HCT116 (cell line): ENCODE results near the gene CACNA1C. TPM values are rescaled to one million over a fixed set of nuclear protein-coding genes. Genes with fewer than 3 reads are reported as not detected.

Experiments
- ATAC-seq: fragments of 200-7000 bp; cut with Tn5 transposase; 2 replicates; pipeline ENCODE4 v1.9.1; 2020; ENCODE audit warnings: mild to moderate bottlenecking, moderate library complexity
- BruUV-seq: library from RNA; stranded (reverse); fragments of 400-500 nt; replicated peaks from 2 replicates; lab custom pipeline; 2021; lab: Mats Ljungman, UMichigan
- CTCF ChIA-PET: fragments of 300-600 bp; sonication (Branson Sonifier 250); formaldehyde crosslinking; loops from one replicate; lab custom pipeline; 2021; ENCODE audit warnings: antibody characterized with exemption; lab: Charles Lee
- POLR2A ChIA-PET: fragments of 300-600, 350-600 bp; sonication (Branson Sonifier 250); formaldehyde crosslinking; loops from one replicate; lab custom pipeline; 2021; ENCODE audit warnings: antibody characterized with exemption; lab: Charles Lee
- RAD21 ChIA-PET, 2 experiments: fragments of 300-600 bp; sonication (Branson Sonifier 250); formaldehyde crosslinking; loops; one replicate each; lab custom pipeline; 2023; ENCODE audit warnings: low total read pairs in 2 of 2; ENCODE audit not compliant: uncharacterized antibody in 2 of 2, unreplicated experiment in 2 of 2, low non-redundant PET in 1 of 2; lab: Charles Lee
- DNase-seq: peaks from one replicate; pipeline ENCODE4 v3.0.0-alpha.2; 2010; ENCODE audit warnings: low read depth, low spot score
- H2AFZ ChIP-seq: fragments of 200-600 bp; shearing (Covaris generic), sonication (generic); 2 replicates; pipeline ENCODE4 v1.6.1; 2017; ENCODE audit warnings: low read depth, mixed run types, mixed read lengths, antibody characterized with exemption, low read length; ENCODE audit not compliant: poor library complexity, severe bottlenecking
- H3K27ac ChIP-seq: 2 replicates; pipeline ENCODE4 v1.5.1; 2012; ENCODE audit warnings: low read depth, low read length
- H3K27me3 ChIP-seq: fragments of 200-600 bp; sonication (generic); 2 replicates; pipeline ENCODE4 v1.6.1; 2016; ENCODE audit warnings: mixed run types, low read length, mixed read lengths; ENCODE audit not compliant: insufficient read depth
- H3K36me3 ChIP-seq, 2 experiments: fragments of 200-500 bp in 1 of 2; fragments of 200-600 bp in 1 of 2; sonication (Bioruptor generic) in 1 of 2; sonication (generic) in 1 of 2; 2 replicates each; pipeline versions ENCODE4 v1.5.1 to v1.6.1; 2014 to 2016; ENCODE audit warnings: low read length in 2 of 2, inconsistent platforms in 1 of 2, mixed read lengths in 1 of 2, mixed run types in 1 of 2; ENCODE audit not compliant: insufficient read depth in 2 of 2, control insufficient read depth in 1 of 2
- H3K4me1 ChIP-seq, 2 experiments: fragments of 200-600 bp in 1 of 2; sonication (generic) in 1 of 2; 2 replicates each; pipeline versions ENCODE4 v1.5.1 to v1.6.1; 2012 to 2017; ENCODE audit warnings: low read length in 2 of 2, inconsistent platforms in 1 of 2, mild to moderate bottlenecking in 1 of 2, mixed read lengths in 1 of 2, mixed run types in 1 of 2, moderate library complexity in 1 of 2; ENCODE audit not compliant: insufficient read depth in 2 of 2, control insufficient read depth in 1 of 2
- H3K4me2 ChIP-seq: fragments of 200-600 bp; sonication (generic); 2 replicates; pipeline ENCODE4 v1.6.1; 2017; ENCODE audit warnings: mixed run types, low read length, mixed read lengths
- H3K4me3 ChIP-seq, 2 experiments: fragments of 200-600 bp in 1 of 2; sonication (generic) in 1 of 2; replicated peaks in 1 of 2; 2 replicates each; pipeline ENCODE4 v1.5.1; 2011 to 2016; ENCODE audit warnings: low read length in 2 of 2, control low read depth in 1 of 2, low read depth in 1 of 2, mild to moderate bottlenecking in 1 of 2, mixed read lengths in 1 of 2, mixed run types in 1 of 2
- H3K79me2 ChIP-seq: fragments of 200-600 bp; sonication (generic); 2 replicates; pipeline ENCODE4 v1.6.1; 2017; ENCODE audit warnings: mild to moderate bottlenecking, mixed run types, low read length, moderate library complexity, mixed read lengths; ENCODE audit not compliant: insufficient read depth
- H3K9ac ChIP-seq: fragments of 200-600 bp; sonication (generic); 2 replicates; pipeline ENCODE4 v1.6.1; 2016; ENCODE audit warnings: low read length, mixed read lengths
- H3K9me2 ChIP-seq: fragments of 200-600 bp; sonication (generic), shearing (Covaris generic); 2 replicates; pipeline ENCODE4 v1.6.1; 2017; ENCODE audit warnings: mixed run types, mild to moderate bottlenecking, moderate library complexity; ENCODE audit not compliant: insufficient read depth
- H3K9me3 ChIP-seq, 2 experiments: fragments of 200-500 bp in 1 of 2; fragments of 200-600 bp in 1 of 2; sonication (Bioruptor generic) in 1 of 2; sonication (generic) in 1 of 2; 2 replicates each; pipeline ENCODE4 v1.6.1; 2014 to 2017; ENCODE audit warnings: low read length in 2 of 2, mixed read lengths in 2 of 2, inconsistent platforms in 1 of 2, low read depth in 1 of 2, mild to moderate bottlenecking in 1 of 2, mixed run types in 1 of 2, moderate library complexity in 1 of 2; ENCODE audit not compliant: control insufficient read depth in 1 of 2, insufficient read depth in 1 of 2
- H4K20me1 ChIP-seq: fragments of 200-600 bp; sonication (generic), shearing (Covaris generic); 2 replicates; pipeline ENCODE4 v1.6.1; 2017; ENCODE audit warnings: mixed run types, mild to moderate bottlenecking, moderate library complexity; ENCODE audit not compliant: insufficient read depth
- ATF3 ChIP-seq: IDR thresholded peaks from 2 replicates; pipeline ENCODE4 v1.6.1; 2012
- CBX3 ChIP-seq: IDR thresholded peaks from 2 replicates; pipeline ENCODE4 v1.6.1; 2012; ENCODE audit warnings: low read depth
- CEBPB ChIP-seq: IDR thresholded peaks from 2 replicates; pipeline ENCODE4 v1.6.1; 2012; ENCODE audit warnings: low read depth
- ELF1 ChIP-seq: IDR thresholded peaks from 2 replicates; pipeline ENCODE4 v1.6.1; 2012; ENCODE audit warnings: low read depth, borderline replicate concordance
- EZH2 ChIP-seq: fragments of 200-600 bp; sonication (generic); IDR thresholded peaks from 2 replicates; pipeline ENCODE4 v1.6.1; 2017; ENCODE audit warnings: antibody characterized with exemption, mixed run types
- FOSL1 ChIP-seq: IDR thresholded peaks from 2 replicates; pipeline ENCODE4 v1.6.1; 2012; ENCODE audit warnings: low read depth
- MAX ChIP-seq: IDR thresholded peaks from 2 replicates; pipeline ENCODE4 v1.6.1; 2012
- POLR2A ChIP-seq: IDR thresholded peaks from 2 replicates; pipeline ENCODE4 v1.7.0; 2011; ENCODE audit warnings: borderline replicate concordance; ENCODE audit not compliant: insufficient read depth, insufficient read length; ENCODE audit errors: extremely low read depth
- POLR2AphosphoS5 ChIP-seq: IDR thresholded peaks from 2 replicates; pipeline ENCODE4 v1.6.1; 2011; ENCODE audit warnings: mild to moderate bottlenecking, low read depth, low read length, moderate library complexity
- RAD21 ChIP-seq: IDR thresholded peaks from 2 replicates; pipeline ENCODE4 v1.6.1; 2012; ENCODE audit warnings: low read depth, mild to moderate bottlenecking
- TCF7L2 ChIP-seq: IDR thresholded peaks from 2 replicates; pipeline ENCODE4 v1.7.0; 2011; ENCODE audit warnings: borderline replicate concordance, inconsistent platforms; ENCODE audit not compliant: insufficient read depth, insufficient read length; ENCODE audit errors: extremely low read depth
- YY1 ChIP-seq: IDR thresholded peaks from 2 replicates; pipeline ENCODE4 v1.6.1; 2011; ENCODE audit warnings: low read length, low read depth, moderate library complexity, mild to moderate bottlenecking; ENCODE audit not compliant: insufficient replicate concordance; ENCODE audit errors: extremely low read depth
- ZFX ChIP-seq: fragments of 450-650 bp; IDR thresholded peaks from 2 replicates; pipeline ENCODE4 v1.6.1; 2017
- intact Hi-C: fragments of 100-400 bp; cut with micrococcal nuclease; formaldehyde crosslinking; loops from 2 replicates; pipeline ENCODE4 v1.10.0; 2022
- total RNA-seq: library from RNA; stranded (reverse); gene quantifications from one replicate; pipeline ENCODE4 v1.2.1, GENCODE V29; 2021; ENCODE audit not compliant: unreplicated experiment

CACNA1C gene
- total RNA-seq, 1 experiment from 2014 or later: 0.05 TPM

GRCh38 chr12:2607881-2608607, 555.3 kb downstream of the CACNA1C start (continued):
- TF ChIP-seq ELF1: no peak
- no peak for TF ChIP-seq EZH2
- TF ChIP-seq, all 23 proteins: peak for 0

- POLR2A ChIA-PET: no interaction called here
- Histone ChIP-seq H3K27ac (no peak overlapping the region), H3K4me3 (no peak overlapping the region), H3K79me2 (no peaks in the 10 kb centered on the region), H3K9me3 (no peaks in the 10 kb centered on the region), H4K20me1 (no peaks in the 10 kb centered on the region), H3K27me3 (peaks cover 4% of the 10 kb centered on the region), H3K9me2 (no peaks in the 10 kb centered on the region), H3K4me2 (no peak overlapping the region), H3K36me3 (no peaks in the 10 kb centered on the region), H3K9ac (no peak overlapping the region), H3K4me1 (peaks cover 0 to 4% of the 10 kb centered on the region in 2 experiments; a peak in 2 of 4 replicates), H2AFZ (no peak overlapping the region)
- TF ChIP-seq CBX3 (no peak), TCF7L2 (no peak), RAD21 (no peak), ZFX (no peak), CEBPB (no peak), FOSL1 (no peak), POLR2A (no peak), POLR2AphosphoS5 (no peak), EZH2 (no peak), ATF3 (no peak), YY1 (no peak), MAX (no peak)
- CTCF ChIA-PET: no interaction called here
- no peak for ATAC-seq
- intact Hi-C loops: no loop called here
- BruUV-seq: no TSS peak
- no peak for DNase-seq
- RAD21 ChIA-PET: no interaction called here
Measured at GRCh38 chr12:2608608-2608945, 555.8 kb downstream of the CACNA1C start.
